ENCODE results near the gene SIDT2.
"Not testable (repeated sequence)": the region's sequence is repeated elsewhere in the genome, so short reads cannot be mapped to it uniquely, and the experiment has no call there.

Gene SIDT2

DNA sequence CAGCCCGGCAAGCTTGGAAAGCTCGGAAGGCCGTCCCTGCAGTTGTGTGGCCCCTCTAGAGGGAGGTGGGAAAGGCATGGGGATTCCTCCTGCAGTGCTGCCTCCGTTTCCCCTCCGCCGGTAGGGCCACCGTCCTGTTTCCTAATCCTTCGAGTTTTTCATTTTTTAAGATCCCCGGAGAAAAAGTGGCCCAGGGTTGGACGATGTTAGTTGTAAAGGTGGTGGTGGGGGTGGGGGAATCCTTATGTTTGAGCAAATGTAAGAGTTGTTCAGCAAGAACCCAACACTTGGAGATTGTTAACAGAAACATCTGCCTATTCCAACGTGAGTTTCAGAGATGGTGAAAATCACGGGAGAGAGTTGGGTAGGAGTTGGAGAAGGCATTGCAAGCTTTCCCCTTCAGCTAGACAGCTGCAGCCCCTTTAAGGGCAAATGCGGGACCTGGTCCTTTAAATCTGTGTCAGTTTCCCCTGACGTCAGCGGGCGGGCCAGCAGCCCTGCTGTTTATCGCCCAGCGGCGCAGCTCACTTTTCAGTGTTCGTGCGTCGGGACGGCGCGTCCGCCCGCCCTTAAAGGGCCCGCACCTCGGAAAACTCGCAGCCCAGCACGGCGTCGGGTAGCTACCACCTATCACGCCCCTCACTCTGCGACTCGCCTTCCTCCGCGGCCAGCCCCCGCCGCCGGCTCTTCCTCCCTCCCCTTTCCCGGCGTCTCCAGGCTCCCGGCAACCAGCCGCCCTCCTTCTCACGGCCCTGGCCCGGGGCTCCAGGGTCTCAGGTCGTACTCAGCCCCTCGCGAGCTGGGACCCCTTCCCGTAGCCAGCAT, at the start of gene SIDT2:
TSS of gene SIDT2 (plus strand) at position 534 of the 825 bp plus-strand sequence. CDS start 521 bp downstream, outside the sequence.
- peak within 1 kb of the TSS; percentile 52 to 99 (median 91) for H3K4me3 ChIP-seq
- peak within 1 kb of the TSS; percentile 48 to 99 (median 94) for H3K27ac ChIP-seq

DNA sequence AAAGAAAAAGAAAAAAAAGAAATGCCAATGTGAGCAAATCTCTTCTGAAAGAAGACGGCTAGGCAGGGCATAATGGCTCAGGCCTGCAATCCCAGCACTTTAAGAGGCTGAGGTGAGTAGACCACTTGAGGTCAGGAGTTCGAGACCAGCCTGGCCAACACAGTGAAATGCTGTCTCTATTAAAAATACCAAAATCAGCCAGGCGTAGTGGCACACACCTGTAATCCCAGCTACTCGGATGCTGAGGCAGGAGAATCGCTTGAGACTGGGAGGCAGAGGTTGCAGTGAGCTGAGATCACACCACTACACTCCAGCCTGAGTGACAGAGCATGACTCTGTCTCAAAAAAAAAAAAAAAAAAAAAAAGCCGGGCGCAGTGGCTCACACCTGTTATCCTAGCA, 48.1 kb upstream of the SIDT2 start:
- not testable (repeated sequence) for H3K27ac ChIP-seq, H3K4me3 ChIP-seq

GRCh38 chr11:117130879-117131278, 47.7 kb upstream of the SIDT2 start:
- Histone ChIP-seq H3K4me3 (no peak overlapping the region), H3K27ac (no peak overlapping the region)

DNA sequence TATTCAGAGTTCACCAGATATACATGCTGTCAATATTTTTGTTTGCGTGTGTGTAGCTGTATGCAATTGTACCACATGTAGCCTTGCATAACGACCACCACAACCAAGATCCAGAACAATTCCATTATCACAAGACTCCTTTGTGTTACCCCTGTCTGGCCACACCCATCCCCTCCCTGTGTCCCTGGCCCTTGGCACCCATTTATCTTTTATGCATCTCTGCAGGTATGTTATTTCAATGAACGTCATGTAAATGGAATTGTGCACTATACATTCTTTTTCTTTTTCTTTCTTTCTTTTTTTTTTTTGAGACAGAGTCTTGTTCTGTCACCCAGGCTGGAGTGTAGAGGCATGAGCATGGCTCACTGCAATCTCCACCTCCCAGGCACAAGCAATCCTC, 44.1 kb upstream of the SIDT2 start:
- H3K4me3 ChIP-seq = no peak overlapping the region
- H3K27ac ChIP-seq = no peak overlapping the region

DNA sequence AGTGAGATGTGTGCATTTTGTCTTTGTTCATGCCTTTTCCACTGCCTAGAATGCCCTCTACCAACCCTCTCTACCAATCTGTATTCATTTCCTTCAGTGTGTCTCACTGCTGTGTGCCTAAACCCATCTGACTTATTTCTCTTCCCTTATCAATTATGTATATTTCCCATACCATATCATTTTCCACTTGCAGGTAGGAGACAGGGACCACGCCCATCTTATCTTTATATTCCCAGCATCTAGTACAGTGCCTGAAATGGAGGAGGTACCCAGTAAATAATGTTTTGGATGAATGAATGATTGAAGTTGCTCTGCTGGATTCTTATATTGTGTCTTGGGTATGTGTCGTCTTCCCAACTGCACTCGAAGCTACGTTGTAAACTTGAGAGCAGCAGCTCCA, 43.6 kb upstream of the SIDT2 start:
- not testable (repeated sequence) for H3K27ac ChIP-seq, H3K4me3 ChIP-seq

DNA sequence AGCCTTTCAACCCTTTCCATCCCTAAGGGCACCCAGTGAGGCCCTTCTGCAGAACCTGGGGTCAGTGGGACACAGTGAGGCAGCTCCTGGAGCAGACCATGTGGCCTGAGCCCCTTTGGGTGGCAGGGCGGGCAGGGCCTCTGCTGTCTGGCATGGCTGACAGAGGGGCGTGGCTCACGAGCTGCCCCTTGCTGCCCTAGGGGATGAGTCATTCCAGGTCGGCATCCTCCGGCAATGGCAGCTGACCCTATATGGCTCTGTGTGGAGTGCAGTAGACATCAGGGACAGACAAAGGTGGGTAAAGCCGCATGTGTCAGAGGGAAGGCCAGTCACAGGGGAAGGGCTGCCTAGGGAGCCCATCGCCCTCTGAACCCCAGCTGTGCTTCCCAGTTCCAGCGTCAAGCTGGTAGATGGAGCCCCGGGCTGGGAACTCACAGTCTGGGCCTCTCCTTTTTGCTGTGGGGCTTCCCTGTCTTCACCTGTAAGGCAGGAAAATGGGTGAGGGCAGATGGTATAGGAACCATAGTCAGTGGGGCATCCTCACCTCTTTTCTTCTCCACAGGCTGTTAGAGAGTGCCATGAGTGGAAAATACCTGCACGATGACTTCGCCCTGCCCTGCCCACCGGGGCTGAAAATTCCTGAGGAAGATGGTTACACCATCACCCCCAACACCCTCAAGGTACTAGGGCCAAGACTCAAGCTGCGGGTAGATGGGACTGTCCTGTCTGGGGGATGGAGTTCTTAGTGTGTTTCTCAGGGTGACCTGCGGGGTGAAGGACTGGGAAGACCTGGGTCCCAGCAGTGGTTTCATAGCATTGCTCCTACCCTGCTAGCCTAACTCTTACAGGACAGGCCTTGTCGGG, 41.1 kb upstream of the SIDT2 start:
- H3K27ac ChIP-seq, H3K4me3 ChIP-seq: not testable (repeated sequence)

DNA sequence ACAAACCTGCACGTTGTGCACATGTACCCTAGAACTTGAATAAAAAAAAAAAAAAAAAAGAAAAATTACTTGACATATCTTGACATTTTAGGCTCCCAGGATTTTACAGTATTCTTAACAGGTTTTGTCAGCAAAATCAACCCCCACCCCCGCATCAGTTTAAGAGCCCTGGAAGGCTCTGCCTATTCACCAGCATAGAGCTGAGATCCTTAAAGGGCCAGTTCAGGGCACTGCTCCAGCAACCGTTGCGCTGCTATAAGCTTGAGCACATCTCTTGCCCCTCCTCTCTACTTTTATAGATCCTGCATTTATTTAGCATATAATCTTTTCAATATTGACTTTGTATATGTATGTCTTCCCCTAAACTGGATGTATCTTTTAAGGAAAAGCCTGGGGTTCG, 35.2 kb upstream of the SIDT2 start:
- peak overlapping the region; percentile 73 to 97 (median 92) for H3K4me3 ChIP-seq
- H3K27ac ChIP-seq = peak overlapping the region in 20 of 21 experiments; percentile 57 to 94 (median 90)

DNA sequence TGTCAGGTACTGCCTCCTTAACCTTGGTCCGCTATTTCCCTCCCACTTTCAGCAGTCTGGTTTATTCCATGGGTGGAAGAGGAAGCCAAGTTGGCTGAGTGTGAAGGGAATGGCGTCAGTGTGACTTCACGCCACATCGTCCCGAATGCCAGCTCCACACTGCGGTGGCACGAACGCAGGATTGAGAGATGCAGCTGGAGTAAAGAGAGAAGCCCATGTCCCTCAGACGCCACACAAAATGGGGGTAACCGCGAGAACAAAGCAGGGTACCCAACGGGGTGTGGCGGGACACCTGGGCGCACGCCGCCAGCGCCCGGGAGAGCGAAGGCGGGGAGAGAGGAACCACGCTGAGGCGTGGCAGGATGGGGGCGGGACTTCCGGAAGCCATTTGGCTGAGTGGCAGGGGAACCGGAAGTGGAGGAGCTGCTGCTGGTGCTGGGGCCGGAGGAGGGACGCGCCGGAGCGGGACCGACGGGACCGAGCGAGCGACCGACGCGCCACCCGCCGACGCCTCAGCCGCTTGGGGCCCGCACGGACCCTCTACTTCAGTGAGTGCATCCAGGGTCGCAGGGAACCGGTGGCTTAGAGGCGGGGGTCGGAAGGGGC, 34.6 kb upstream of the SIDT2 start, which contains the start of gene PAFAH1B2:
TSS of gene PAFAH1B2 (plus strand) at position 417 of the 606 bp plus-strand sequence. CDS start 8,161 bp downstream, outside the sequence.
- Histone ChIP-seq H3K27ac (peak within 1 kb of the TSS; percentile 73 to 94 (median 90)), H3K4me3 (peak within 1 kb of the TSS; percentile 73 to 97 (median 92))

- Histone ChIP-seq H3K4me3 (peak overlapping the region; percentile 73 to 97 (median 92)), H3K27ac (peak overlapping the region; percentile 73 to 94 (median 90))
Observed at GRCh38 chr11:117144477-117145392, 33.8 kb upstream of the SIDT2 start.

GRCh38 chr11:117145393-117145761, 33.2 kb upstream of the SIDT2 start:
- Histone ChIP-seq H3K4me3 (peak overlapping the region; percentile 73 to 97 (median 92)), H3K27ac (peak overlapping the region in 20 of 21 experiments; percentile 77 to 94 (median 90))

DNA sequence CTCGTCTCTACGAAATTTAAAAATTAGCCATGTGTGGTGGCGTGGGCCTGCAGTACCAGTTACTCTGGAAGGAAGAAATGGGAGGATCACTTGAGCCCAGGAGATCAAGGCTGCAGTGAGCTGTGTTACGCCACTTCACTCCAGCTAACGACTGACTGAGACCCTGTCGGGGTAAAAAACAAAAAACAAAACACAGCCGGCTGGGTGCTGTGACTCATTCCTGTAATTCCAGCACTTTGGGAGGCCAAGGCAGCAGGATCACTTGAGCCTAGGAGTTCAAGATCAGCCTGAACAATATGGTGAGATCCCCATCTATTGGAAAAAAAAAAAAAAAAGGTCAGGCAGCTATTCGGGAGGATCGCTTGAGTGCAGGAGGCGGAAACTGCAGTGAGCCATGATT, 32.0 kb upstream of the SIDT2 start:
- peak overlapping the region in 1 of 21 experiments; percentile 94 for H3K27ac ChIP-seq

GRCh38 chr11:117152066-117152465, 26.5 kb upstream of the SIDT2 start:
- no peak overlapping the region for H3K4me3 ChIP-seq

More for the DNA sequence above, 32.0 kb upstream of the SIDT2 start:
- no peak overlapping the region for H3K4me3 ChIP-seq

GRCh38 chr11:117154468-117154867, 24.1 kb upstream of the SIDT2 start:
- H3K27ac ChIP-seq = no peak overlapping the region
- no peak overlapping the region for H3K4me3 ChIP-seq

More at GRCh38 chr11:117152066-117152465, 26.5 kb upstream of the SIDT2 start:
- no peak overlapping the region for H3K27ac ChIP-seq

GRCh38 chr11:117157507-117157906, 21.0 kb upstream of the SIDT2 start:
- Histone ChIP-seq H3K4me3 (no peak overlapping the region), H3K27ac (no peak overlapping the region)

DNA sequence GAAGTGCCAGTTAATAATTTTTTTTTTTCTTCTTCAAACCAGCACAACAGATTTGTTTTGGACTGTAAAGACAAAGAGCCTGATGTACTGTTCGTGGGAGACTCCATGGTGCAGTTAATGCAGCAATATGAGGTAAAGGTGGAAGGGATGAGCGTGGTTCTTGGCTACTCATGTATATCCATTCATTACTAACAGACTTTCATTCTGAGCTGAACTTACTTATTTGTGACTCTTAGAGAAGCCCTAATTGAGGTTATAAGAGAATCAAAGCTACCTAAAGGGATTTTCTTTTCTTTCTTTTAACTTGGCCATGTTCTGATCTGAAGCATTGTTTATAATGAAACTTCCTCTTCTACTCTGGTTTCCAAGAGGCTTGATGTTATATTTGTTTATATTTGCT, 18.7 kb upstream of the SIDT2 start:
- Histone ChIP-seq H3K27ac (no peak overlapping the region), H3K4me3 (no peak overlapping the region)

- Histone ChIP-seq H3K4me3 (no peak overlapping the region), H3K27ac (no peak overlapping the region)
Observed at GRCh38 chr11:117160826-117161225, 17.7 kb upstream of the SIDT2 start.

GRCh38 chr11:117166491-117166890, 12.1 kb upstream of the SIDT2 start:
- H3K27ac ChIP-seq = no peak overlapping the region
- no peak overlapping the region for H3K4me3 ChIP-seq

GRCh38 chr11:117169736-117170135, 8.8 kb upstream of the SIDT2 start:
- Histone ChIP-seq H3K4me3 (no peak overlapping the region), H3K27ac (no peak overlapping the region)

- Histone ChIP-seq H3K27ac (no peak overlapping the region), H3K4me3 (no peak overlapping the region)
Observed at GRCh38 chr11:117170210-117170609, 8.3 kb upstream of the SIDT2 start.
